Testis (tissue), 3 donors: Measurements from ENCODE around the gene WWC1. TPM values are rescaled to one million over a fixed set of nuclear protein-coding genes. Genes with fewer than 3 reads are reported as not detected.

Experiments used
- DNase-seq: peaks from one replicate; pipeline ENCODE4 v3.0.0-alpha.2; 2019
- H3K27ac ChIP-seq, 2 donors: fragments of 200-600 bp; sonication (generic); one replicate each; pipeline ENCODE4 v1.5.1; 2019
- H3K27me3 ChIP-seq: fragments of 200-600 bp; sonication (generic); one replicate; pipeline ENCODE4 v1.5.1; 2019
- H3K36me3 ChIP-seq: fragments of 200-600 bp; sonication (generic); one replicate; pipeline ENCODE4 v1.5.1; 2017; ENCODE audit warnings: low read depth; ENCODE audit errors: missing control alignments
- H3K4me1 ChIP-seq: fragments of 200-600 bp; sonication (generic); one replicate; pipeline ENCODE4 v1.5.1; 2019
- H3K4me3 ChIP-seq, 2 donors: fragments of 200-600 bp; sonication (generic); one replicate each; pipeline ENCODE4 v1.5.1; 2017 to 2019
- H3K9me3 ChIP-seq: fragments of 200-600 bp; sonication (generic); one replicate; pipeline ENCODE4 v1.5.1; 2017
- CTCF ChIP-seq, 3 experiments: fragments of 450-650 bp in 2 of 3; fragments of 200-600 bp in 1 of 3; sonication (generic) in 1 of 3; IDR thresholded peaks; one replicate each; pipeline ENCODE4 v1.5.1; 2016 to 2019; ENCODE audit warnings: antibody characterized with exemption in 3 of 3, mild to moderate bottlenecking in 2 of 3, moderate library complexity in 1 of 3
- POLR2A ChIP-seq: fragments of 450-650 bp; IDR thresholded peaks from one replicate; pipeline ENCODE4 v1.6.1; 2017; ENCODE audit warnings: antibody characterized with exemption, mild to moderate bottlenecking, moderate library complexity
- WGBS, 2 donors: methylation state at CpG; one replicate each; pipeline ENCODE4 v1.1.5; 2018; 5-methylcytosine and 5-hydroxymethylcytosine counted together
- intact Hi-C: fragments of 100-400 bp; cut with DNase I; formaldehyde crosslinking; loops from one replicate; pipeline ENCODE4 v1.15.1; 2023; ENCODE audit warnings: low total_unique reads
- polyA plus RNA-seq: library from polyadenylated mRNA; stranded (reverse); fragments of 350-450 nt; fragmentation: Illumina TruSeq; extraction: RNeasy Lipid Tissue Mini Kit (QIAGEN cat#74804); gene quantifications from one replicate; pipeline ENCODE4 v1.2.3, GENCODE V29; 2014; ENCODE audit warnings: low read depth, low replicate concordance; ENCODE audit not compliant: insufficient read depth
- total RNA-seq, 2 donors: library from RNA; depleted of rRNA; stranded (reverse); fragments of >200 nt; gene quantifications; one replicate each; pipeline ENCODE4 v1.2.3, GENCODE V29; 2016

Gene WWC1
- total and polyA plus RNA-seq, 3 donors from 2014 or later, result 3.7 to 6.0 (median 5.6) TPM

DNA sequence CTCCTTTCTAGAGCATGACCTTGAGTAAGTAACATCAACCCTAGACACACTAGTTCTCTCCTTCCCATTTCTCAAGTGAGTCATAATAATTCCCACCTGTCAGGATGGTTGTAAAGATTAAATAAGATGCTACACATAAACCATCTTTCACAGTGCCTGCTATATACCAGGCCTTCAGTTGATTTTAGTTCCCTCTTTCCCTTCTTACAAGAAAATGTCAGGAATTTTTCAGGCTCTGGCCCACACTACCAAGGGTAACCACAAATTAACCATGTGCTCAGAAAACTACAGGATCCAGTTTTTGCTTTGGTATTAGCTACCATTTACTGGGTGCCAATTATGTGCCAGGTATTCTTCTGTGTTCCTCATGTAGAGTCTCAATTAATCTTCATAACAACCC is 152.1 kb downstream of the WWC1 start:
- H3K27ac ChIP-seq, result no peak overlapping the region

GRCh38 chr5:168443950-168444700 is 152.7 kb downstream of the WWC1 start:
- H3K4me3 ChIP-seq, result no peak overlapping the region
- no peaks in the 10 kb centered on the region for H3K27me3 ChIP-seq
- H3K9me3 ChIP-seq, result no peaks in the 10 kb centered on the region
- H3K4me1 ChIP-seq, result no peaks in the 10 kb centered on the region
- no peak for DNase-seq
- no peak overlapping the region for H3K27ac ChIP-seq
- 90 to 92% methylated on average over 4 of the region's 4 CpGs for WGBS, 2 donors
- no peak for TF ChIP-seq POLR2A
- no peak for TF ChIP-seq CTCF (IDR thresholded peaks at IDR 0.05)
- intact Hi-C loops, result no loop called here
- H3K36me3 ChIP-seq, result no peaks in the 10 kb centered on the region

More for the DNA sequence above, 152.1 kb downstream of the WWC1 start:
- DNase-seq, result no peak
- H3K27me3 ChIP-seq, result no peaks in the 10 kb centered on the region
- intact Hi-C loops, result no loop called here
- no peak for TF ChIP-seq POLR2A
- no peak for TF ChIP-seq CTCF (IDR thresholded peaks at IDR 0.05)
- H3K4me3 ChIP-seq, result no peak overlapping the region
- no peaks in the 10 kb centered on the region for H3K4me1 ChIP-seq
- H3K36me3 ChIP-seq, result no peaks in the 10 kb centered on the region
- H3K9me3 ChIP-seq, result no peaks in the 10 kb centered on the region

DNA sequence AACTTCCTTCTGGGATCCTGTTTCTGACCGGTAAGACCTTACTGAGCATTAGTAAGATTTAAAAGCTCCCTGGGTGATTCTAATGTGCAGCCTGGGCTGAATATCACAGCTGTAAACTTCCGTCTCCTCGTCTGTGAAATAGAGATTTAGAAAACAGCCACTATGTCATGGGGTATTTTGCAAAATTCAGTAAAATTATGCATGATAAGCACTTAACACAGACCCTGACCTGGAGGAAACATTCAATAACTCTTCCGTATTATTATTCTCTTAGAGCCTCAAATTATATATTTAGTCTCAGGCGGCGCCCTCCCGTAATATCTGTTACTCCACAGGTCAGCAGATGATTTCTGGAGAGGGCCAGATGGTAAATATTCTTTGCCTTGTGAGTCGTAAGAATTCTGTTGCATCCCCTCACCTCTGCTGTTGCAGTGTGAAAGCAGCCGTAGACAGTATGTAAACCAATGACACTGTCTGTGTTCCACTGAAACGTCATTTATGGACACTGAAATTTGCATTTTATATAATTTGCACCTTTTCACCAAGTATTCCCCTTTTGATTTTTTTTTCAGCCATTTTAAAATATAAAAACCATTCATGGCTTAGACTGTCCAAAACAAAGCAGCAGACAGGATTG is 155.7 kb downstream of the WWC1 start:
- H3K9me3 ChIP-seq, result no peaks in the 10 kb centered on the region
- DNase-seq, result no peak
- WGBS, 2 donors, result 80 to 83% methylated on average over 10 of the region's 10 CpGs
- H3K27ac ChIP-seq, result no peak overlapping the region
- intact Hi-C loops, result no loop called here
- H3K4me3 ChIP-seq, result no peak overlapping the region
- H3K4me1 ChIP-seq, result no peaks in the 10 kb centered on the region
- no peaks in the 10 kb centered on the region for H3K27me3 ChIP-seq
- no peaks in the 10 kb centered on the region for H3K36me3 ChIP-seq
- no peak for TF ChIP-seq POLR2A
- TF ChIP-seq CTCF (IDR thresholded peaks at IDR 0.05), result no peak

DNA sequence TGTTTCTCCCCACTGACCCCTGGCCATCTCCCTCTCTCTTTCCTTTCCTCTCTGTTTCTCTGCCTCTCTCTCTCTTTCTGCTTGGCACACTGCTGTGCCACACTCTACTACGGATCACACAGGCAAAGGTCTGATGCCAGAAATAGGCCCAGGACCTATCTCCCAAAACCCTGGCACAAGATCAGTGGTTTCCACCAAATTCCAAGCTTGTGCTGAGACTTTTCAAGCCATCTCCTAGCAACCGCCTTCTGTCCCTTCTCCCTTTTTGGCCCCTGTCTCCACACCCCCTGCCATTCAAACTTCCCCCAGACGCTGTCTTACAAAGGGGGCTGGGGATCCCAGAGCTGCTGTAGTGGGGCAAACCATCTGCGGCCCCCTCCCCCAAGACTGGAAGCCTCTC is 156.4 kb downstream of the WWC1 start:
- TF ChIP-seq CTCF (IDR thresholded peaks at IDR 0.05) (no peak), POLR2A (no peak)
- Histone ChIP-seq H3K4me3 (no peak overlapping the region), H3K27ac (no peak overlapping the region), H3K36me3 (no peaks in the 10 kb centered on the region), H3K4me1 (no peaks in the 10 kb centered on the region), H3K9me3 (no peaks in the 10 kb centered on the region), H3K27me3 (no peaks in the 10 kb centered on the region)
- intact Hi-C loops, result no loop called here
- 62 to 68% methylated on average over 4 of the region's 4 CpGs for WGBS, 2 donors
- no peak for DNase-seq
